NT2/D1 (cell line): ENCODE results near the gene SKAP1.

Experiments used
- DNase-seq: peaks from one replicate; pipeline ENCODE4 v3.0.0-alpha.2; 2011; ENCODE audit warnings: low read depth, low spot score
- H3K27me3 ChIP-seq: 2 replicates; pipeline ENCODE4 v1.6.0; 2011; ENCODE audit warnings: mild to moderate bottlenecking; ENCODE audit not compliant: insufficient read length, insufficient read depth
- H3K36me3 ChIP-seq: 2 replicates; pipeline ENCODE4 v1.6.1; 2011; ENCODE audit warnings: mild to moderate bottlenecking, low read length, mixed read lengths; ENCODE audit not compliant: insufficient read depth, insufficient read length
- H3K4me1 ChIP-seq: 2 replicates; pipeline ENCODE4 v1.5.1; 2011; ENCODE audit not compliant: insufficient read depth, insufficient read length
- H3K4me3 ChIP-seq: 2 replicates; pipeline ENCODE4 v1.5.1; 2011; ENCODE audit warnings: low read depth; ENCODE audit not compliant: insufficient read length
- H3K9ac ChIP-seq: 2 replicates; pipeline ENCODE4 v1.6.0; 2011; ENCODE audit warnings: low read depth; ENCODE audit not compliant: insufficient read length
- H3K9me3 ChIP-seq: 2 replicates; pipeline ENCODE4 v1.5.1; 2011; ENCODE audit warnings: mild to moderate bottlenecking, low read length; ENCODE audit not compliant: insufficient read depth
- SUZ12 ChIP-seq: IDR thresholded peaks from 2 replicates; pipeline ENCODE4 v1.6.1; 2011; ENCODE audit not compliant: insufficient read length, insufficient read depth; ENCODE audit errors: extremely low read depth
- YY1 ChIP-seq: IDR thresholded peaks from 2 replicates; pipeline ENCODE4 v1.6.1; 2011; ENCODE audit not compliant: insufficient read length, insufficient read depth
- ZNF274 ChIP-seq: IDR thresholded peaks from 2 replicates; pipeline ENCODE4 v1.6.1; 2011; ENCODE audit warnings: mild to moderate bottlenecking, low read depth, low read length

The SKAP1 gene

DNA sequence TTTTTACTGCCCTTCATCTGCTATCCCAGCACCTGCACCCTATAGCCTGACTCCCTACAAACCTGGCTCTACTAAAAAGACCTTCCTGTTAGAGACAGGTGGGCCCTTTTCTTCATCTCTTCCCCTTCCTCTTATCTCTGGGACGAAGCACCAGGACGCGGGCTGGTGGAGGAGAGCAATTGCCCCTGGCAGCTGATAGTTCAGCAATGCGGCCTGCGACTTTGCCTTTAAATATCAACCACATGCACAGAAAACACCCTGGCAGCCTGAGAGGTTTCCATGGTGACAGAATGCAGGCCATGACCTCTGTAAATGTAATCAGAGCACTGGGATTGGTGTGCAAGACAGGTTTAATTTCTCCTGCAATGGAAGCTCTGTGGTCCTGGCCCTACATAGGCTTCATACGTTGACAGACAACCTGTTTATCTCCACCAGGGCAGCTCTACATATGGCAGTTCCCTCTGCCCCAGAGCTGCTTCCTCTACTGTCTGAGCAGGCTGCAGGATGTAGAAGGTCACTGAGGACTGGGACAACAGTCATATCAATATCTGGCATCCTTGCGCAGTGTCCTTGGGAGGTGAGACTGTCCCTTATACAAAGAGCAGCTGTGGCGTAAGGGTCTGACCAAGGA lies 10.0 kb upstream of the SKAP1 start:
- Histone ChIP-seq H3K36me3 (no peaks in the 10 kb centered on the region), H3K27me3 (peaks cover 16% of the 10 kb centered on the region), H3K9ac (no peak overlapping the region), H3K9me3 (no peaks in the 10 kb centered on the region), H3K4me1 (no peaks in the 10 kb centered on the region), H3K4me3 (no peak overlapping the region)
- DNase-seq, result no peak
- TF ChIP-seq YY1 (no peak), ZNF274 (no peak), SUZ12 (no peak)

DNA sequence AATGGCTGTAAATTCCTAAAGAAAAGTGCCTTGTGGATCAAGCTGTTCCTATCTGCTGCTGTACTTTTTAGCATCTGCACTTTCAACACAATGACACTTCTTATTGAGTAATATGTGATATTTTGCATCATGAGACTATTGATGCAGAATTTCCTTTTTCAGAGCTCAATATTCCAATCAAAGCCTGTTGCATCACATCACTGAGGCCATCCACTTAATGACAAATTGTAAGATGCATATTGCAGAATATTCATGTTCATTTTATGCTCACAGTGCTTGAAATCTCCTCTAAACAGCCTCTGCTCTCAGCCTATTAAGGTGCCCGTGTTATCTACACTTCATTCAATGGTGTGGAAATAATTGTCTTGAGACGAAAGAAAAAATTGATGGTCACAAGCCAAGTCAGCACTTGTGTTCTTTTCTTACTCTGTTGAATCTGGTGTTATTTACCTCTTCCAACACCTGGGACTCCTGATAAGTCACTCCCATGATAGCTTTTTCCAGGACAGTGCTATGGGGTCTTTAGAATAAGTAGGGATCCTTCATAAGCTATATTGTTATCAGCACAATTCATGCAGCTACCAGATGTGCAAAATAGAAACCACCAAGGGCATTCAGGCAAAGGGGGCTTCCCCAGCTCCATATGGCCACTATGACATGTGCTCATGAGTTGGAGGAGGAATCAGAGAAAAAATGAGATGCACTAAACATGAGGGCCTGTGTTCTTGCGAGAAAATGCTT lies 9.3 kb upstream of the SKAP1 start:
- H3K36me3 ChIP-seq, result no peaks in the 10 kb centered on the region
- peaks cover 16% of the 10 kb centered on the region for H3K27me3 ChIP-seq
- no peaks in the 10 kb centered on the region for H3K4me1 ChIP-seq
- no peak for DNase-seq
- TF ChIP-seq ZNF274 (no peak), YY1 (no peak), SUZ12 (no peak)
- H3K4me3 ChIP-seq, result no peak overlapping the region
- H3K9ac ChIP-seq, result no peak overlapping the region
- H3K9me3 ChIP-seq, result no peaks in the 10 kb centered on the region

DNA sequence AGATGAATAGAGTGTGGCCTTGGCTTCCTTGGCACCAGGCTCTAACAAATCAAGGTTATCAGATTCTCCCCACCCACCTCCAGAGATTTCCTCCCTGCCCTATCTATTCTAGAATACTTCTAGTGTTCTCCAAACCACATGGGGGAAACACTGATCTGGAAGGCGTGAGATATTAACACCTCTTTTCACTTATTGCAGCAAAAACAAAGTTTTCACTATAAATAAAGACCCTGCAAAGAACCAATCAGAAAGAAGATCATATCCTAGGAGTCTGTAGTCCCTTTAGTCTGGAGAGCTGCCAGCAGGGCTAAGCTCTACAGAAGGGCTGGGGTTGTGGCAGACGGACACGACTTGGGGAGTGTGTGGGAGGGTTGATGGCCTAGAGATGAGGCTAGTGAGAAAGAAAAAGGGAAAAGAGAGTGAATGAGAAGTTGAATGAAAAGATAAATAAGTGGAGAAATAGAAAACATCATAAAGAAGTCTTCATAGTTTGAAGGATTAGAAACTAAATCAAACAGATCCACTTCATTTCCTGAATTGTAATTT lies 8.6 kb upstream of the SKAP1 start:
- Histone ChIP-seq H3K4me1 (no peaks in the 10 kb centered on the region), H3K9ac (no peak overlapping the region), H3K27me3 (peaks cover 20% of the 10 kb centered on the region), H3K4me3 (no peak overlapping the region), H3K36me3 (no peaks in the 10 kb centered on the region), H3K9me3 (no peaks in the 10 kb centered on the region)
- TF ChIP-seq ZNF274 (no peak), SUZ12 (no peak), YY1 (no peak)
- no peak for DNase-seq

DNA sequence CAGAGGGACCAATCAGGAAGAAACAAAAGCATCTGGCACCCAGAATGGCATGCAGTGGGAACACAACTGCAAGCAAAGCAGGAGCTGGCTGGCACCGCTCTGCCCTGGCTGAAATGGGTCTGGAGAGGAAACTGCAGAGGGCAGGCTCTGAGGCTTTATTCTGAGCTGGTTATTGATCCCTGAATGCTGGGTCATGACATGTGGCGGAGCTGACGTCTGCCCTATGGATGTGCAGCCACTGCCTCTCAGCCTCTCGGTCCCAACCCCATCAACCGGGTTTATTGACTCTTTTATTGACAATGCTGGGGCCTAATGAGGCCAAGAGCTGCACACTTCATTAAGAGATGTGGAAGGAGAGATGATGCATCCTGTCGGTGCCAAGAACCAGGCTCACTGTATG lies 3.9 kb upstream of the SKAP1 start:
- DNase-seq, result no peak
- TF ChIP-seq ZNF274 (no peak), YY1 (no peak), SUZ12 (no peak)
- Histone ChIP-seq H3K27me3 (peaks cover 61% of the 10 kb centered on the region), H3K4me1 (peaks cover 7% of the 10 kb centered on the region), H3K36me3 (no peaks in the 10 kb centered on the region), H3K9me3 (no peaks in the 10 kb centered on the region), H3K4me3 (no peak overlapping the region), H3K9ac (no peak overlapping the region)

DNA sequence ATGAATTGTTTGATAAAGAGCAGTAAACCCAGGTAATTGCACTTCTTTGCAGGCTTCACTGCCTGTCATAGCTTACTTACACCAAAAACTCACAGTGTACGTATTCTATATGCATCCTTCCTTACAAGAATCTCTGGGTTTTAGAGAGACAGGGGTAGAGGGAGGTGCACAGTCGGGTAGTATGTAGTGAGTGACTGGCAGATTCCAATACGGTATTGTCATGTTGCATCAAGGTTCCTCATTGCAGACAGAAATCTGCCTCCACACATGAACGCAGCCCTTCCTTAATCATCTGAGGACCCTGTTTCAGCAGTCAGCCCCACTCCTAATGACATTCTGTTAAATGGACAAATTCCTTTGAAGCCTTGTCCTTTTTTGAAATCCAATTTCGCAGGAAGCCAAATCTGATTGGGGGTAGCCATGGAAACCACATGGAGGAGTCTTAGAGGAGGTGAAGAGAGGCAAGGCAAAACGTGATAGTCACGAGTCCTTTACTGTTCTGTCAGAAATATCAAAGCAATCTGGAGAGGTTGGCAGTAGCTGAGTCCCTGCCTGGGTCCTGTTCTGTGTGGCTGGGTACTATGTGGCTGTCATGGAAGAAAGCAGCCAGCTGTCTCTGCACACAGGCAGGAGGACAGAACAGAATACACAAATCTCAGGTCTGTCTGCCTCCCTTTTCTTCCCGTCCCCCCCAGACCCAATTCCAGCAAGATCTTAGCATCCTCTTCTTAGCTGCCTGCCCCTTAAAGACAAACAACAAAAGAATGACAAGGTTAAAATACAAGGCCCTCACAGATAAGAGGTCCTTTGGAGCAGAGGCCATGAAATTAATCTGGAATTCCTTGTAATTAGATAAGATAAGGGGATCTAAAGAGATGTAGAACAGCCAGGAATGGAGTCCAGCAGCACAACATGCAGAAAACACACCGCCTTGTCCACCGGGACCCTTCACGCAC lies 3.1 kb upstream of the SKAP1 start:
- no peak for DNase-seq
- TF ChIP-seq SUZ12 (no peak), ZNF274 (no peak), YY1 (no peak)
- H3K36me3 ChIP-seq, result no peaks in the 10 kb centered on the region
- peaks cover 69% of the 10 kb centered on the region for H3K27me3 ChIP-seq
- H3K4me1 ChIP-seq, result peaks cover 7% of the 10 kb centered on the region
- no peak overlapping the region for H3K4me3 ChIP-seq
- no peak overlapping the region for H3K9ac ChIP-seq
- H3K9me3 ChIP-seq, result no peaks in the 10 kb centered on the region

DNA sequence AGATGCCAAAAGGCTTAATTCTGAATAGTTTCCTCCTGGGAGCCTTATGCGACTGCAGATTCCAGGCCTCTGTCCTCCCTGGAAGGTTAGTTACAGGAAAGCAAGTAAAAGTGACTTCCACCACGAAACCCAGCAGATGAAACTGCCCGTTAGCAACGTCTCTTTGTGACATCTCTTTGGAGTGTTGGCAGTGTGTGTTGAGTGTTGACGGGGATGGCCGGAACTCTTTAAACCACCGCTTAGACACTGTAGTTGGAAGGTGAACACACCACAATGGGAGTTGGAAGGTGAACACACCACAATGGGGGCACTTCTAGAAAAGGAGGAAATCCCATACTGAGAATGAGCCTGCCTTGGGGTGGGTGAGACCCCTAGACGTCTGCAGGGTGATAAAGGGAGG lies 858 bp downstream of the SKAP1 start:
- peaks cover 60% of the 10 kb centered on the region for H3K27me3 ChIP-seq
- H3K4me3 ChIP-seq, result no peak overlapping the region
- no peak for TF ChIP-seq YY1
- TF ChIP-seq ZNF274, result no peak
- H3K9ac ChIP-seq, result no peak overlapping the region
- no peaks in the 10 kb centered on the region for H3K9me3 ChIP-seq
- peaks cover 7% of the 10 kb centered on the region for H3K4me1 ChIP-seq
- H3K36me3 ChIP-seq, result no peaks in the 10 kb centered on the region
- no peak for DNase-seq

DNA sequence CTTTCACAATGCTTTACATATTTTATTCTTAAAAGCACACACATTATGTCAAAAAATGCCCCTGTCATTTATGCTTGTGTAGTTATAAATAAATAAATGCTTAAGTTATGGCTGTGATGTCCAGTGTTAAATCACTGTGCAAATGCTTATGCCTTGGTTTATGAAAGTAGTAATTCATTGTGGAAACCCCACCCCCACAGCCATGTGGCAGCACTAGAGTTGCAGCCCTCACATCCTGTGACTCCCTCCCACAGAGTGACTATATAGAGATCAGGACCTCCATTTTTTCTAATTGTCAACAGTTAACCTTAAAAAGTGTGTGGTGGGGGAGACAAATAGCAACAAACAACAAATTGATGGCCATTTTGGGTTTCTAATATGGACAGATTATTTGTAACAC lies 2.4 kb downstream of the SKAP1 start:
- no peak for DNase-seq
- Histone ChIP-seq H3K36me3 (no peaks in the 10 kb centered on the region), H3K9ac (no peak overlapping the region), H3K4me1 (peaks cover 7% of the 10 kb centered on the region), H3K4me3 (no peak overlapping the region), H3K27me3 (peaks cover 46% of the 10 kb centered on the region), H3K9me3 (no peaks in the 10 kb centered on the region)
- TF ChIP-seq YY1, result no peak
- TF ChIP-seq SUZ12, result no peak
- TF ChIP-seq ZNF274, result no peak
